GM18519 (cell line): ENCODE data around the gene ADAT1.

Experiments used
- ATAC-seq: cut with Tn5 transposase; IDR thresholded peaks from one replicate; pipeline ENCODE4 v1.9.1; 2021; ENCODE audit warnings: mild to moderate bottlenecking, moderate library complexity; ENCODE audit not compliant: unreplicated experiment, low FRiP score

Gene ADAT1

GRCh38 chr16:75622761-75623605, at the start of gene ADAT1:
TSS of gene ADAT1 (minus strand) at chr16:75623281. CDS start at chr16:75620799, 2,482 bp downstream.
- peak; percentile 92 for ATAC-seq

- no peak for ATAC-seq
Measured at GRCh38 chr16:75667503-75667902, 44.4 kb upstream of the ADAT1 start.

GRCh38 chr16:75660726-75661302, 37.7 kb upstream of the ADAT1 start:
- ATAC-seq, result no peak

- ATAC-seq, result no peak
Measured at GRCh38 chr16:75660321-75660720, 37.2 kb upstream of the ADAT1 start.

GRCh38 chr16:75658175-75658574, 35.1 kb upstream of the ADAT1 start:
- no peak for ATAC-seq

- ATAC-seq, result no peak
Measured at GRCh38 chr16:75653922-75654321, 30.8 kb upstream of the ADAT1 start.

GRCh38 chr16:75648265-75649076, 25.4 kb upstream of the ADAT1 start:
- peak; percentile 5 for ATAC-seq

GRCh38 chr16:75647492-75648264, 24.6 kb upstream of the ADAT1 start, which contains the start of the genes KARS1 and TERF2IP:
TSS of gene KARS1 (minus strand) at chr16:75647665. CDS start at chr16:75647639, 26 bp downstream.
TSS of gene TERF2IP (plus strand) at chr16:75647773. CDS start at chr16:75647883, 110 bp downstream.
- ATAC-seq, result peak; percentile 76

GRCh38 chr16:75647112-75647491, 24.0 kb upstream of the ADAT1 start:
- ATAC-seq, result peak; percentile 14

- ATAC-seq, result no peak
Measured at GRCh38 chr16:75644240-75645012, 21.3 kb upstream of the ADAT1 start.

- ATAC-seq, result no peak
Measured at GRCh38 chr16:75640598-75640997, 17.5 kb upstream of the ADAT1 start.

GRCh38 chr16:75635036-75635435, 12.0 kb upstream of the ADAT1 start:
- no peak for ATAC-seq

- no peak for ATAC-seq
Measured at GRCh38 chr16:75632857-75633256, 9.8 kb upstream of the ADAT1 start.

- ATAC-seq, result no peak
Measured at GRCh38 chr16:75630052-75630451, 7.0 kb upstream of the ADAT1 start.

- ATAC-seq, result no peak
Measured at GRCh38 chr16:75629132-75629531, 6.1 kb upstream of the ADAT1 start.

- no peak for ATAC-seq
Measured at GRCh38 chr16:75628351-75628750, 5.3 kb upstream of the ADAT1 start.

- no peak for ATAC-seq
Measured at GRCh38 chr16:75627851-75628250, 4.8 kb upstream of the ADAT1 start.

GRCh38 chr16:75626806-75627205, 3.7 kb upstream of the ADAT1 start:
- ATAC-seq, result no peak

GRCh38 chr16:75624921-75625334, 1.8 kb upstream of the ADAT1 start:
- no peak for ATAC-seq

GRCh38 chr16:75621170-75621477, 2.0 kb downstream of the ADAT1 start:
- ATAC-seq, result no peak
